ENCODE measurements around the gene GSS.

GSS gene

DNA sequence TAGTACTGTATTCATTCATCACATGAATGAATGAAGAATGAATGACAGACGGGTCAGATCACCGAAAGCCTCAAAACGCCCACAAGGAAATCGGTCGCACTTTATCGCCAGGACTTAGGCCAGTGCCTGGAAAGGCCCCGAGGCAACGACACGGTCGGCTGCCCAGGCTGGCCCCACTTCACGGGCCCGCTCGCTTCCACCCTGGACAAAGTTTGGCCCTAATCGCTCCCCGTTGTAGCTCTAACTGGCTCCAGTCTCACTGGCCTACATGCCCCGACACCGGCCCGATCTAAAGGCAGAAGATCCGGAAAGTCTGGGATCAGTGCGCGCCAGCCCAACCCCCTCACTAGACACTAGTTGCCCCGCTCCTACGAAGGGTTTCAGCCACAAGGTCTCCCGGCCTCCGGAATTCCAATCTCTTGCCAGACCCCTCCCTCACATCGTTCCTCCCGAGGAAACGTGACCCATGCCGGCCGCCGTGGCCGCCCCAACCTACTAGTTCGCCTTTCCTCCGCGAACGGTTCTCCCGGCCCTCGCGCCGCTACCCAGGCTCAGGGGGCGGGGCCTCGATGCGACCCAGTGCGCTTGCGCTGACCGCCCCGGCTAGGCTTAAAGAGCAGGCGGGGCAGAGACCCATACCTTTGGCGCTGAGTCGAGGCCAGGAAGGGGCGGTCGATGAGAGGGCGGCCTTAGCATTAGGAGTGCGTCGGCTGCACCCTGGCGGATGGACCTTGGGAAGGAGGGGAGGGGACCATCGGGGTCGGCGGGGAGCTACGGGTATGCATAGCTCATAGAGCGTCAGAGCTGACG is at the start of gene GSS, which contains the start of gene MYH7B:
GSS (minus strand) TSS at position 576 of the 810 bp plus-strand sequence. CDS start 3,954 bp downstream, outside the sequence.
MYH7B (plus strand) TSS at position 638 of the 810 bp plus-strand sequence. CDS start 22,138 bp downstream, outside the sequence.
- TF ChIP-seq POLR2A (IDR thresholded peaks at IDR 0.05; ENCODE audit: low read length) (peak; percentile 92), GATA1 (IDR thresholded peaks at IDR 0.05; ENCODE audit: low read depth, low read length) (no peak)
- peak; percentile 95 to 97 for DNase-seq

DNA sequence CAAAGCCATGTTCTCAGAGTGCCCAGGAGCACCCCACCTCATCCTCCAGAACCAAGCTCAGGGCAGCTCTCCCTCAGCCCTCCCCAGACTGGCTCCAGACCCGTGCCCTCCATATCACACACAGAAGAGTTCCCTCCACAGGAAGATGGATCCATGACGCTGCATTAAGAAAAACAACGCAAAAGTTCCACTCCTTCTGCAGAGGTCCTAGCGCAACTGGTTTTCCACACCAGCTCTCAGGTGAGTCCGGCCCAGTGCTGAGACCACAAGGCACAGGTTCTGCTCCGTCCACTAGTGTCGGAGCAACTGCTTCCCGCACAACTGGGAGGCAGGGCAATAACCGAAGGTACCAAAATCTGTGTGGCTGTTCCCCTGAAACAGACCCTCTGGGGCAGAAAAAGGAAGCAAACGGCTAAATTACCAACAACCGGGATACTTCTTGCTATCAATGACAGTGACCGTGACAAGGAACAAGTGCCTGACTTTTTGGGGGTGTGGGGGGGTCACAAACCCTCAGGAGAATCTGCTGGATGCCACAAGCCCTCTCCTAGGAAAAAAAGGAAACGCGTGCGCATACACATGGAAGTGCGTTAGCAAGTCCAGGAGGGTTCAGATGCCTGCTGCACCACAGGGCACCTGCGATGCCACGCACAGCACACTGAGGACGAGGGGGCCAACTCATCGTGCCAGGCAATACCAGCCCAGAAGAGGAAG is 49.3 kb upstream of the GSS start:
- TF ChIP-seq POLR2A (IDR thresholded peaks at IDR 0.05; ENCODE audit: low read length), result no peak
- no peak for TF ChIP-seq GATA1 (IDR thresholded peaks at IDR 0.05; ENCODE audit: low read depth, low read length)
- DNase-seq, result no peak

DNA sequence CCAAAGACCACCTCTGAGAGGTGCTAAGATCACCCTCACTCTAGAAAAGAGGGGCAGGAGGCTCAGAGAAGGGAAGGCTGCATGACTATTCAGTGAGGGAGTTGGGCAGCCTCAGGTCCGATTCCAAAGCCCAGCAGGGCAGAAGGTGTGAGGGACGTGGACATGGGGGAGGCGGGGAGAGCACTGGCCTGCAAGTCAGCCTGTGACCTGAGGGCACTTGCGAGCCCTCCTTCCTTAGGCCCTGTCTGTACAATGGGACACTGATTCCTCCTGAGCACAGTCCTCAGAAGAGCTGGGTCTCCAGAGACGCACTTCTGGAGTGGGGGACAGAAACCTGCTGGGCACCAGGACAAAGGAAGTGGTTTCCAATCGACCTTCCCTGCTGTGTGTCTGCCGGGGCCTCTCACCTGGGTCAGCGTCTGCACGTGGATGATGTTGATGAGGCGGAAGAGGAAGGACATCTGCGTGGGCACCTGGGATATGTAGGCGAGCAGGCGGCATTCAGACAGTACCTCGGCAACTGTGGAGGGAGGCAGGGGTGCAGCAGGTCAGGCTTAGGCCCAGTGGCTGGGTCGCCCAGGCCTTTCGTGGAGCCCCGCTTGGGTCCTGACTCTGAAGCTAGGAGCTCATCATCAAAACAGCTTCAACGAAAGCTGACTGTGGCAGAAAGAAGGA is 48.6 kb upstream of the GSS start:
- DNase-seq, result no peak
- TF ChIP-seq POLR2A (IDR thresholded peaks at IDR 0.05; ENCODE audit: low read length) (no peak), GATA1 (IDR thresholded peaks at IDR 0.05; ENCODE audit: low read depth, low read length) (no peak)

DNA sequence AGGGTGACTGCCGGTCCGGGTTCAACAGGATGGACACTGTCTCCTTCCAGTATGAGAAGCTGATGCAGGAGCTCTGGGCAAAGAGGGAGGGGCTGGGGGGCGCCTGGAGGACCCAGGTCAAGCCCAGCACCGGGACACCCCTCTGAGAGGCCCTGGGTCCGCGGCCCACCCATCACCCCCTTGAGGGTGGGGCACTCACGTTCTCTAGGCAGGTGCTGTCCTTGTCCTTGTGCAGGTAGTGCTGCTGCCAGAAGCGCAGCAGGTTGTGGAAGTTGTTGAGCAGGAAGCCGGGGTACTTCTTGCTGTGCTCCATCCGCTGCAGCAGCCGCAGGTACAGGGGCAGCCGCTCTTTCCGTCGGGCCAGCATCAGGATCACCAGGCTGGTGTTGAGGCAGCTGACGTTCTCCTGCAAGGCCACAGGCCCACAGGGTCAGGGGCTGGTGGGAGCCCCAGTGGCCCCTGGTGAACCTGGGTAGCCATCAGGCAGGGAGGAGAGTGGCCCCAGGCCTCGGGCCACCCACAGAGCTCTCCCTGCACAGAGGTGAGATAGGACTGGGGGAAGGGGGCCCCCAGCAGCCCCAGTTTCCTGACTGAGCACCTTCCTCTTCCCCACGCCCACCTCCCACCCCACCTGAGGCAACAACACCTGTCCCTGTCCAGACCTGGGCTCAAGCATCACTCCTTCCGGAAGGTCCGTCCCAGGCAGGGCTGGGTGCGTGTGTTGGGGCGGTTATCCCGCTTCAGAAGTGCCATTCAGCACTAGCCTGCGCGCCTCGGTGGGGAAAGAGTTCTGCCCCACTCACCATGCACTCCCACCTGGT is 47.8 kb upstream of the GSS start:
- TF ChIP-seq GATA1 (IDR thresholded peaks at IDR 0.05; ENCODE audit: low read depth, low read length) (no peak), POLR2A (IDR thresholded peaks at IDR 0.05; ENCODE audit: low read length) (no peak)
- DNase-seq, result no peak

DNA sequence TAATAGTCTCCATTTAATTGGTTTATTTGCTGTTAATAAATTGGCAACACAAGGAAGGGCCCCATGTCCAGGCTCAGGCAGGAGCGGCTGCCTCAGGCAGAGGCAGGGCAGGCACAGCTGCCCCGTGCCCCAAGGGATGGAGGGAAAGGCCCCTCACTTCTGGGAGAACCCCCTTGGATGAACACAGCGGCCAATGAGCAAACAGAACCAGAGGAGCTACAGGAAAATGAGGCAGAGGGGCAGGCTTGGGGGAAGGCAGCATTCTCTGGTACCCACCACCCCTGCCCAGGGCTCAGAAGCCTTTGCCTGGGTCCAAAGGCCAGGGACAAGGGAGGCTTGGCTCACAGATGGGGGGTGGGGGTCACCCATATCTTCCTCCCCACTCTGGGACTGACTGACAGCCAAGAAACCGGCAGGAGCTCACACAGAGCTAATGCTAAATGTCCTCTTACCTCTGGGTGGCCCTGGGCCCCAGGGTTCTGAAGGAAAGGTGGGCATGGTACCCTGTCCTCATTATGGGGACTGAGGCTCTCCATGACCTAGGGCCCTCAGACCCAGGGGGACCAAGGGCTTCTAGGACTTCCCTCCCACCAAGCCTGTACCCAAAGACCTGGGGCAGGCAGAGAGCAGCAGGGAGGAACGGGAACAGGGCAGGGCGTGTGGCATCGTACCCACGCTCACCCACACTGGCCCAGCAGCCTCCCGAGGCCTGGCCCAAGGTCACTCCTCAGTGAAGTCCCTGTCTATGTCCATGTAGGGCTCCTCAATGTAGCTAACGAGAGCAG is 47.0 kb upstream of the GSS start:
- DNase-seq, result no peak
- no peak for TF ChIP-seq GATA1 (IDR thresholded peaks at IDR 0.05; ENCODE audit: low read depth, low read length)

DNA sequence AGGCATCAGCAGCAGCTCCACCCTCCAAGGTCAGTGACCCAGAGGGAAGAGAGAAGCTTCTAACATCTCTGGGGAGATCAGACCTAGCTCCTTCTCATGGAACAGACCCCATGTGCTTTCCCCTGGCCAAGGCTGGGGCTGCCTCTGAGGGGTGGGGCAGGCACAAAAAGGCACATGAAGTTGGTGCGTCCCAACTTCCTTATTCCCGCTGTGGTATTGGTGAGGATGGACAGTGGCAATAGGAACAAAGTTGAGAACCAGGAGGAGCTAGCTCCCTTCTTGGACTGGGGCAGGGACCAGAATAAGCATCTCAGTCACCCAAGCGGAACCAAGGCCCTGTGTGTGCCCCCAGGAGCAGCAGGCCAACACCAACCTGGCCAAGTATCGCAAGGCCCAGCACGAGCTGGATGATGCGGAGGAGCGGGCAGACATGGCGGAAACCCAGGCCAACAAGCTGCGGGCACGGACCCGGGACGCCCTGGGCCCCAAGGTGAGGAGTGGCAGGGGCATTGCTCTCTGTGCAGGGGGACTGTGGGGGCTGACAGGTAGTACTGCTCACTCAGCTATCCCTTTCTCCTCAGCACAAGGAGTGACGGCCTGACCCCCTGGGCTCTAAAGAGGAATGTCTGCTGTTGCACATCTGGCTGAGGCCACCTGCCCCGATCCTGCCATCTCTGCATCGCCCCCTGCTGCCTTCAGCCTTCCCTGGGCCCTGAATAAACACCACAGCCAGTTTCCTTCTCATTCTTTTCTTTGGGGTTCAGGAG is 46.2 kb upstream of the GSS start:
- peak; percentile 17 to 37 for DNase-seq
- TF ChIP-seq GATA1 (IDR thresholded peaks at IDR 0.05; ENCODE audit: low read depth, low read length) (no peak), POLR2A (IDR thresholded peaks at IDR 0.05; ENCODE audit: low read length) (no peak)

DNA sequence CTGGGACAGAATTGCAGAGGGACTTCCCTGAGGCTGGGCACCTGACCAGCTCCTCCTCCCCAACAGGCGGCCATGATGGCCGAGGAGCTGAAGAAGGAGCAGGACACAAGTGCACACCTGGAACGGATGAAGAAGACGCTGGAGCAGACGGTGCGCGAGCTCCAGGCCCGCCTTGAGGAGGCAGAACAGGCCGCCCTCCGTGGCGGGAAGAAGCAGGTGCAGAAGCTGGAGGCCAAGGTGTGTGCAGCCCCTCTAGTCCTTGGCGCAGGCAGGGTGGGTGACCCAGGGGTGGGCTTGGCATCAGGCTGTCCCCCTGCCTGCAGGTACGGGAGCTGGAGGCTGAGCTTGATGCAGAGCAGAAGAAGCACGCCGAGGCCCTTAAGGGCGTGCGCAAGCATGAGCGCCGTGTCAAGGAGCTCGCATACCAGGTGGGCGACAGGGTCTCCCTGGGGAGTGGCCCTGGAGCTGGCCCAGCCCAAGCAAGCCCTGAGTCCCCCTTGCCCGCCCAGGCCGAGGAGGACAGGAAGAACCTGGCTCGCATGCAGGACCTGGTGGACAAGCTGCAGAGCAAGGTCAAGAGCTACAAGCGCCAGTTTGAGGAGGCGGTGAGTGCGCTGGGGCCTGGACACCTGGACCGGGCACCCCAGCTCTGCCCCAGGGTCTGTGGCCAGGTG is 45.5 kb upstream of the GSS start:
- no peak for TF ChIP-seq GATA1 (IDR thresholded peaks at IDR 0.05; ENCODE audit: low read depth, low read length)
- TF ChIP-seq POLR2A (IDR thresholded peaks at IDR 0.05; ENCODE audit: low read length), result no peak

DNA sequence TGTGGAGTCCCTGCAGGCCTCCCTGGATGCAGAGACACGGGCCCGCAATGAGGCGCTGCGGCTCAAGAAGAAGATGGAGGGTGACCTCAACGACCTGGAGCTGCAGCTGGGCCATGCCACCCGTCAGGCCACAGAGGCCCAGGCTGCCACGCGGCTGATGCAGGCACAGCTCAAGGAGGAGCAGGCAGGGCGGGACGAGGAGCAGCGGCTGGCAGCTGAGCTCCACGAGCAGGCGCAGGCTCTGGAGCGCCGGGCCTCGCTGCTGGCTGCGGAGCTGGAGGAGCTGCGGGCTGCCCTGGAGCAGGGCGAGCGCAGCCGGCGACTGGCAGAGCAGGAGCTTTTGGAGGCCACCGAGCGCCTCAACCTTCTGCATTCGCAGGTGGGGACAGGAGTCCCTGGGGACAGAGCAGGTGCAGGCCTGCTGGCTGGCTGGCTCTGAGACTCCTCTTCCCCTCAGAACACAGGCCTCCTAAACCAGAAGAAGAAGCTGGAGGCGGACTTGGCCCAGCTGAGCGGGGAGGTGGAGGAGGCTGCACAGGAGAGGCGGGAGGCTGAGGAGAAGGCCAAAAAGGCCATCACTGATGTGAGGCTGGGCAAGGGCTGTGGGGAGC is 44.8 kb upstream of the GSS start:
- TF ChIP-seq POLR2A (IDR thresholded peaks at IDR 0.05; ENCODE audit: low read length) (no peak), GATA1 (IDR thresholded peaks at IDR 0.05; ENCODE audit: low read depth, low read length) (no peak)
- no peak for DNase-seq

More for the DNA sequence above, 45.5 kb upstream of the GSS start:
- DNase-seq, result no peak

DNA sequence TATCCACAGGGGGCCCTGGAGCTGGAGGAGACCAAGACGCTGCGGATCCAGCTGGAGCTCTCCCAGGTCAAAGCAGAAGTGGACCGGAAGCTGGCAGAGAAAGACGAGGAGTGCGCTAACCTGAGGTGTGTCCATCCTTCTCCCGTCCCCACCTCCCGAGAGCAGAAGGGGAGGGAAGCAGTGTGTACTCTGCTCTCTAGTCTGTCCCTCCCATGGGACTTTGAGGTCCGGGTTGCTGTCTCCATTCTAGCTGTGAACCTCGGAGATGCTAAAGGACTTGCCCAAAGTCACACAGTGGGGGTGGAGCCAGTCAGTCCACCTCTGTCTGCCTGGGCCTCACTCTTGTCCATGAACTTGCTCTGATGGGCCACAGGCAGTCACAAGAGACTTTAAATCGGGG is 44.2 kb upstream of the GSS start:
- no peak for TF ChIP-seq GATA1 (IDR thresholded peaks at IDR 0.05; ENCODE audit: low read depth, low read length)
- no peak for TF ChIP-seq POLR2A (IDR thresholded peaks at IDR 0.05; ENCODE audit: low read length)
- no peak for DNase-seq

DNA sequence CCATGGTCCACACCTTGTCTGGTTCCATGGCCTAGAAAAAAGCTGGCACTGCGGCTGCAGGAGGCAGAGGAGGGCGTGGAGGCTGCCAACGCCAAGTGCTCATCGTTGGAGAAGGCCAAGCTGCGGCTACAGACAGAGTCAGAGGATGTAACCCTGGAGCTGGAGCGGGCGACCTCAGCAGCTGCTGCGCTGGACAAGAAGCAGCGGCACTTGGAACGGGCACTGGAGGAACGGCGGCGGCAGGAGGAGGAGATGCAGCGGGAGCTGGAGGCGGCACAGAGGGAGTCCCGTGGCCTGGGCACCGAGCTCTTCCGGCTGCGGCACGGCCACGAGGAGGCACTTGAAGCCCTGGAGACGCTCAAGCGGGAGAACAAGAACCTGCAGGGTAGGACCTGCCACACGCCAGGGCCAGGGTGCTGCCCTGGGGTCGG is 43.4 kb upstream of the GSS start:
- no peak for DNase-seq
- TF ChIP-seq POLR2A (IDR thresholded peaks at IDR 0.05; ENCODE audit: low read length), result no peak
- no peak for TF ChIP-seq GATA1 (IDR thresholded peaks at IDR 0.05; ENCODE audit: low read depth, low read length)

DNA sequence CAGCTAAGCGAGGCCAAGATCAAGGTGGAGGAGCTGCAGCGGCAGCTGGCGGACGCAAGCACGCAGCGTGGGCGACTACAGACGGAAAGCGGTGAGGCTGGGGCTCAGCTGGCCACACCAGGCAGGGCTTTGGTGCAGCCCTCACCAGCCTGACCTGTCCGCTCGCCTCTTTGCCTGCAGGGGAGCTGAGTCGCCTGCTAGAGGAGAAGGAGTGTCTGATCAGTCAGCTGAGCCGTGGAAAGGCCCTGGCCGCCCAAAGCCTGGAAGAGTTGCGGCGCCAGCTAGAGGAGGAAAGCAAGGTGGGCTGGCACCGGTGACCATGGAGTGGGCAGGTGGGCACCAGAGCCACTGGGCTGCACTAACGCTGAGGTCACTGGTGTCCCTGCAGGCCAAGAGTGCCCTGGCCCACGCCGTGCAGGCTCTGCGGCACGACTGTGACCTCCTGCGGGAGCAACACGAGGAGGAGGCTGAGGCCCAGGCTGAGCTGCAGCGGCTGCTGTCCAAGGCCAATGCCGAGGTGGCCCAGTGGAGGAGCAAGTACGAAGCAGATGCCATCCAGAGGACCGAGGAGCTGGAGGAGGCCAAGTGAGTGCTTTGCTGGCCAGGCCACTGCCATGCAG is 42.8 kb upstream of the GSS start:
- no peak for TF ChIP-seq GATA1 (IDR thresholded peaks at IDR 0.05; ENCODE audit: low read depth, low read length)
- TF ChIP-seq POLR2A (IDR thresholded peaks at IDR 0.05; ENCODE audit: low read length), result no peak
- DNase-seq, result no peak

Data from erythroblast (primary cell).